Stimulated activated CD4-positive, alpha-beta T cell treated with anti-CD3 and anti-CD28 coated beads, Interleukin-4, amount 100 ng/mL, for 48 hours (primary cell): ENCODE results near the gene ATF6B.
"Not testable (repeated sequence)": the region's sequence is repeated elsewhere in the genome, so short reads cannot be mapped to it uniquely, and the experiment has no call there.

Experiments used
- DNase-seq, 2 donors: peaks; one replicate each; pipeline ENCODE4 v3.0.0-alpha.2; 2020; ENCODE audit warnings: low read depth in 2 of 2

Gene ATF6B

GRCh38 chr6:32081168-32081990 lies 46.7 kb downstream of the ATF6B start:
- no peak for DNase-seq

GRCh38 chr6:32079566-32080290 lies 48.3 kb downstream of the ATF6B start:
- no peak for DNase-seq

- DNase-seq: no peak
These were observed 51.7 kb downstream of the ATF6B start for GRCh38 chr6:32076321-32076809.

GRCh38 chr6:32075781-32076180 lies 52.3 kb downstream of the ATF6B start:
- DNase-seq: no peak

- no peak for DNase-seq
These were observed 53.0 kb downstream of the ATF6B start for GRCh38 chr6:32074996-32075532.

- DNase-seq: no peak
These were observed 54.4 kb downstream of the ATF6B start for GRCh38 chr6:32073613-32074012.

GRCh38 chr6:32073101-32073500 lies 54.9 kb downstream of the ATF6B start:
- DNase-seq: no peak

- no peak for DNase-seq
These were observed 57.1 kb downstream of the ATF6B start for GRCh38 chr6:32070814-32071543.

- no peak for DNase-seq
These were observed 58.0 kb downstream of the ATF6B start for GRCh38 chr6:32069878-32070515.

- no peak for DNase-seq
These were observed 58.6 kb downstream of the ATF6B start for GRCh38 chr6:32069460-32069859.

- DNase-seq: no peak
These were observed 59.2 kb downstream of the ATF6B start for GRCh38 chr6:32068867-32069266.

- not testable (repeated sequence) for DNase-seq
These were observed 59.7 kb downstream of the ATF6B start for GRCh38 chr6:32068315-32068714.

GRCh38 chr6:32067521-32067920 lies 60.5 kb downstream of the ATF6B start:
- DNase-seq: not testable (repeated sequence)
